SH-SY5Y (cell line): ENCODE measurements around the gene MICAL3.

Experiments
- GATA2 ChIP-seq: IDR thresholded peaks from 2 replicates; pipeline ENCODE4 v1.6.1; 2011; ENCODE audit warnings: mild to moderate bottlenecking, low read depth, low read length
- GATA3 ChIP-seq: IDR thresholded peaks from 2 replicates; pipeline ENCODE4 v1.6.1; 2011; ENCODE audit warnings: low read depth, mild to moderate bottlenecking, low read length, moderate library complexity

- TF ChIP-seq GATA2 (no peak), GATA3 (no peak)
Measured at GRCh38 chr22:17988800-17989513, 35.4 kb downstream of the MICAL3 start.
